ENCODE data around the gene RAF1. TPM values are rescaled to one million over a fixed set of nuclear protein-coding genes. Genes with fewer than 3 reads are reported as not detected.

RAF1 gene
- total and polyA plus RNA-seq, 2 donors (not counting 3 experiments of a cell fraction or from before 2014, with no cell fraction given) = 73.8 to 86.2 TPM

- ChIA-PET CTCF (no interaction called here), POLR2A (interaction anchor here (0.7 kb wide), 1 partner anchor 149 kb away, joined by 8 read pairs; no protein-coding TSS in a partner anchor)
- no peaks in the 10 kb centered on the region for H3K9me1 ChIP-seq (replicated peaks; ENCODE audit: control insufficient read depth, extremely low read depth, insufficient read depth, low read length)
- no peak overlapping the region for H3K4me2 ChIP-seq (ENCODE audit: insufficient read depth, low read length)
- no peaks in the 10 kb centered on the region for H3K9me3 ChIP-seq (replicated peaks; ENCODE audit: control insufficient read depth, insufficient read depth, low read length)
- H3K36me3 ChIP-seq (ENCODE audit: control insufficient read depth in 2 of 2, extremely low read depth in 1 of 2, insufficient read depth in 2 of 2, low read length in 2 of 2) = peaks cover 14 to 28% of the 10 kb centered on the region in 2 experiments
- H4K20me1 ChIP-seq (replicated peaks; ENCODE audit: control insufficient read depth, extremely low read depth, insufficient read depth, low read length) = no peaks in the 10 kb centered on the region
- no peak overlapping the region for H3K9ac ChIP-seq (replicated peaks; ENCODE audit: extremely low read depth, insufficient read depth, low read length)
- no peak overlapping the region for H3K27ac ChIP-seq (ENCODE audit: insufficient read depth, low read depth, low read length)
- H3K4me3 ChIP-seq (replicated peaks in 1 of 3; ENCODE audit: insufficient read depth in 1 of 3, low read depth in 1 of 3, low read length in 3 of 3) = no peak overlapping the region
- no TSS peak for BruUV-seq (replicated peaks)
- DNase-seq (ENCODE audit: low read depth, low spot score) (no peak), FAIRE-seq (peak; percentile 37)
- TF ChIP-seq EZH2 (IDR thresholded peaks at IDR 0.05; ENCODE audit: borderline replicate concordance, low read depth, low read length, severe bottlenecking) (no peak), POLR2A (IDR thresholded peaks at IDR 0.05; ENCODE audit: low read depth, low read length) (no peak), FOS (IDR thresholded peaks at IDR 0.05; ENCODE audit: borderline replicate concordance, insufficient read depth, low read length) (no peak), POLR2AphosphoS5 (IDR thresholded peaks at IDR 0.05; ENCODE audit: insufficient read depth, low read depth, low read length) (no peak), JUN (IDR thresholded peaks at IDR 0.05; ENCODE audit: borderline replicate concordance, insufficient read depth, insufficient read length, low read depth) (no peak), GATA2 (IDR thresholded peaks at IDR 0.05; ENCODE audit: insufficient read depth, insufficient read length, low read depth, low read length) (no peak), MYC (IDR thresholded peaks at IDR 0.05; ENCODE audit: low read depth, low read length) (no peak)
- TF ChIP-seq, protein P1, sequence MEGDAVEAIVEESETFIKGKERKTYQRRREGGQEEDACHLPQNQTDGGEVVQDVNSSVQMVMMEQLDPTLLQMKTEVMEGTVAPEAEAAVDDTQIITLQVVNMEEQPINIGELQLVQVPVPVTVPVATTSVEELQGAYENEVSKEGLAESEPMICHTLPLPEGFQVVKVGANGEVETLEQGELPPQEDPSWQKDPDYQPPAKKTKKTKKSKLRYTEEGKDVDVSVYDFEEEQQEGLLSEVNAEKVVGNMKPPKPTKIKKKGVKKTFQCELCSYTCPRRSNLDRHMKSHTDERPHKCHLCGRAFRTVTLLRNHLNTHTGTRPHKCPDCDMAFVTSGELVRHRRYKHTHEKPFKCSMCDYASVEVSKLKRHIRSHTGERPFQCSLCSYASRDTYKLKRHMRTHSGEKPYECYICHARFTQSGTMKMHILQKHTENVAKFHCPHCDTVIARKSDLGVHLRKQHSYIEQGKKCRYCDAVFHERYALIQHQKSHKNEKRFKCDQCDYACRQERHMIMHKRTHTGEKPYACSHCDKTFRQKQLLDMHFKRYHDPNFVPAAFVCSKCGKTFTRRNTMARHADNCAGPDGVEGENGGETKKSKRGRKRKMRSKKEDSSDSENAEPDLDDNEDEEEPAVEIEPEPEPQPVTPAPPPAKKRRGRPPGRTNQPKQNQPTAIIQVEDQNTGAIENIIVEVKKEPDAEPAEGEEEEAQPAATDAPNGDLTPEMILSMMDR (IDR thresholded peaks at IDR 0.05; ENCODE audit: extremely low read depth in 1 of 2, insufficient read depth in 1 of 2, low read depth in 1 of 2, low read length in 2 of 2) = no peak
- TF ChIP-seq, protein P2, sequence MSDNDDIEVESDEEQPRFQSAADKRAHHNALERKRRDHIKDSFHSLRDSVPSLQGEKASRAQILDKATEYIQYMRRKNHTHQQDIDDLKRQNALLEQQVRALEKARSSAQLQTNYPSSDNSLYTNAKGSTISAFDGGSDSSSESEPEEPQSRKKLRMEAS (IDR thresholded peaks at IDR 0.05; ENCODE audit: insufficient read depth, insufficient read length) = no peak
- dilution Hi-C loops (cut with MboI; ENCODE audit: extremely low pct_ligation_motif_present, low sequenced_read_pairs) (no loop called here), intact Hi-C loops (cut with micrococcal nuclease) (no loop called here)
- no peaks in the 10 kb centered on the region for H3K79me2 ChIP-seq (ENCODE audit: control insufficient read depth, insufficient read depth, low read length)
- no peaks in the 10 kb centered on the region for H3K4me1 ChIP-seq (ENCODE audit: control insufficient read depth, extremely low read depth, insufficient read depth, low read length)
- H3K27me3 ChIP-seq (ENCODE audit: control insufficient read depth in 2 of 2, insufficient read depth in 2 of 2, low read length in 2 of 2) = no peaks in the 10 kb centered on the region
- no peak overlapping the region for H2AFZ ChIP-seq (ENCODE audit: low read depth, low read length)
Observed at GRCh38 chr3:12593473-12593872, 70.4 kb downstream of the RAF1 start.

All from endothelial cell of umbilical vein (primary cell).